Measurements from ENCODE around the gene MYO18A.
"Not testable (repeated sequence)": the region's sequence is repeated elsewhere in the genome, so short reads cannot be mapped to it uniquely, and the experiment has no call there.

MYO18A gene

DNA sequence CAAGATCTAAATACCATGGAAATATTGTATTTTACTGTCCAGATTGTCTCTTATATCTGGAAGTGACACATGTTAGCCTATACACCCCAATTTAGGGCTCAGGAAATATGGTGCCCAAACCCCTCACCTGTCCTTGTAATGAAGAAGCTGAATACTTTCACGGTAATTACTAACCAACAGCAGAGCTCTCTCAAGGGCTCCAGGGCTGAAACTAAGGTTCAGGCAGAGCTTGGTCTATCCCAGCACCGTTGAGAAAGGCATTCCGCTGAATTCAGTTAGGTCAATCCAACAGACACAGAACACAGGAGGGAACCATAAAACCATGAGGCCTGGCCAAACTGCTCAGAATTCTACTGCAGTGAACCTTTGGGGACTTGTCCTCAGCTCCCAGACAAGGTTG is 14.9 kb downstream of the MYO18A start:
- no peak for DNase-seq

DNA sequence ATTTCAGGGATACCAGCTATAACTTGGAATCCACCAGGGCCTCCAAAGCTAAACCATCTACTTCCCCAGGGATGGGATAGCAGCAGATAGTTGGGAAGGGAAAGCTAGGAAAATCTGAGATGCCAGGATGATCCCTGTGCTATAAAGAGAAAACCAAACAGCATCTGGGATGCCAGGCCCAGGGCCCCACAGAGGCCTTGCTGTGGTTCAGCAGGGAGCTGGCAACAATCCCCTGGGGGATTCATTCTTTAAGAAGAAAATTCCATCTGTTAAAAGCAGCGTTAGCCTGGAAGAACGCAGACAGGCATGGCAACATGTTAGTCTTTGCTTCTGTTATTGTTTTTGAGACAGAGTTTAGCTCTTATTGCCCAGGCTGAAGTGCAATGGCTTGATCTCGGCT is 16.6 kb downstream of the MYO18A start:
- DNase-seq: no peak

DNA sequence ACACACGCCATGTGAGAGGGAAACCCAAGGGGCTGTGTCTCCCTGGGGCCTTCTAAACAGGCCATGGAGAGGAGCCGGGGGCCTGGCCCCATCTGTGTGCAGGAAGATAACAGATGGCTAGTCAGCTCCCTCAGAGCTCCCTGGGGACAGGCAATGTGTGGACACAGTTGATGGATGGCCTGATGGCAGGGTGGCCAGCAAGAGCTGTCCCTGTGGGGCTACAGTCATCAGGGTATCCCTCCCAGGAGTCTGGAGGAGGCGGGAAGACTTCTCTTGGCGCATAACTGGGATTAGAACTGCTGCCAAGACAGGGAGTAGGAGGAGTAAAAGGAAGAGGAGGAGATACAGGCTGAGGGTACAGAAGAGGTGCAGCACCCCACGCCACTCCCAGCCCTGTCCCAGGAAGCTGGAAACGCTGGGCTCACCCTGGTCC is 17.3 kb downstream of the MYO18A start:
- no peak for DNase-seq

DNA sequence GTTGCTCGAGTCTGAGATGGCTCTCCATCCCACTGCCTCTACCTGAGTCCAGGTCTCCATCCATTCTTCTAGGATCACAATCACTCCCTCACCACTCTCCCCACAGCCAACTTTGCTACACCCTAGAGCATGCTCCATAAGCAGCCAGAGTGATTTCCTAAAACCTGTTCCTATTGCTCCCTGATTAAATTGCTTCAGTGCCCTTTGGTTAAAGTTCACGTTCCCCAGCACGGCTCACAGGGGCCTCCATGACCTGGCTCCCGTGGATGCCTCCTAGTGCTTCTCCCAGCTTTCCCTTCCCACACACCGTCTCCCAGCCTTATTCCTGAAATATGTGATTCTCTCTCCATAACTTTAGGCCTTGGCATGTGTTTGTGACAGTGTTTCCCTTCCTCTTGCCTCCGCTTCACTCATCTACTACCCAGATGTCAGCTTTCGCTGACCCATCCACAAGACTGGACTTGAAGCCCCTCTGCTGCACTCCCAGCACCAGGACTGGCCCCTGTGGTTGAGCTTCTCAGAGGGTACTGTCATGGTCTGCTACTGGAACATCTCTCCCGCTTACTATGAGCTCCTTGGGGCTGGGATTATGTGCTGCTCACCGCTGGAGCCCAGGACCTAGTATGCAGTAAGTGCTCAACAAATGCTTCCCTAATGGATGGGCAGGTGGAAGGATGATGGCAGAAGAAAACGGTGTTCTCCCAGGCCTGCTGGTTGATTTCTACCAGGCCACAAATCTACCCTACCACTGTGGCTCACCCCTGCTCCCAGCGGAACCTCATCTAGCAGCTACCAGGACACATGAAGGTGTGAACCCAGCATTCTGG is 17.9 kb downstream of the MYO18A start:
- no peak for DNase-seq

DNA sequence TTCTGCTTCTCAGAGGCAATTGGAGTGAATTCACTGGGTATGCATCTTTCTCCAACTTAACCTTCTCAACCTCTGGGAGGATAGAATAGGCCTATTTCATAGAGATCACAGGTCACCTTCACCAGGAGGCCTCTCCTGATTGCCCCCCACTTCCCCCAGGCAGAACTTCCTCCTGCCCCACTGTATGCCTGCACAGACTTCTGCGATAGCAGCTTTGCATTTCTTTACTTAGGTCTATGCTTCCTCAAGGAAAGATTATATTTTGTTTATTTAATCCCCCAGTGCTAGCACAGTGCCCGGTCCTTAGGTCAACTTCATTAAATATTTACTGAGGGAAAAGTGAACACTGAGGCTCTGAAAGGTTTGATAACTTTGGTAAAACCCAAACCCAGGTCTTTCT is 19.9 kb downstream of the MYO18A start:
- no peak for DNase-seq

DNA sequence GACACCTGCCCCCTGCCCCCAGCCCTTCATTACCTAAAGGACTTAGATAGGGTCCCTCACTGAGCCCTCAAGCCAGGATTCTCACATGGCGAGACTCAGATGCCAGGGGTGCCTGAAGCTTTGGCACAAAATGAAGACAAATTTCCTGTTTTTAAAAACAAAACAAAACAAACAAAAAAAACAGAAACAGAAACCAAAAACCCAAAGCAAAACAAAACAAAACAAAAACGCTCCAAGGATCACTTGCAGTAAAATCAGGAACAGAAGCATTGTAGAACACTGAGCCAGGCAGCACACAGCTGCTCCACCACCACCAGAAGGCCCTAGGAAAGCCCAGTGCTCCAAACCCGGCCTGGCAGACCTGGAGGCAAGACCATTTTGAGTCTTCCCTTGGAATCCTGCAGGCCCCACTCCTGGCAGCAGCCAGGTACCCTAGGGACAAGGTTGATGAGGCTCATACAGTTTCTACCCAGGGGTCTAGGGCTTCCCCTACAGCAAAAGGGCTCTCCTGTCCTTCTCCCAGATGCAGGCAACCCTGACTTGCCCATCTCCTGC is 20.8 kb downstream of the MYO18A start:
- no peak for DNase-seq

DNA sequence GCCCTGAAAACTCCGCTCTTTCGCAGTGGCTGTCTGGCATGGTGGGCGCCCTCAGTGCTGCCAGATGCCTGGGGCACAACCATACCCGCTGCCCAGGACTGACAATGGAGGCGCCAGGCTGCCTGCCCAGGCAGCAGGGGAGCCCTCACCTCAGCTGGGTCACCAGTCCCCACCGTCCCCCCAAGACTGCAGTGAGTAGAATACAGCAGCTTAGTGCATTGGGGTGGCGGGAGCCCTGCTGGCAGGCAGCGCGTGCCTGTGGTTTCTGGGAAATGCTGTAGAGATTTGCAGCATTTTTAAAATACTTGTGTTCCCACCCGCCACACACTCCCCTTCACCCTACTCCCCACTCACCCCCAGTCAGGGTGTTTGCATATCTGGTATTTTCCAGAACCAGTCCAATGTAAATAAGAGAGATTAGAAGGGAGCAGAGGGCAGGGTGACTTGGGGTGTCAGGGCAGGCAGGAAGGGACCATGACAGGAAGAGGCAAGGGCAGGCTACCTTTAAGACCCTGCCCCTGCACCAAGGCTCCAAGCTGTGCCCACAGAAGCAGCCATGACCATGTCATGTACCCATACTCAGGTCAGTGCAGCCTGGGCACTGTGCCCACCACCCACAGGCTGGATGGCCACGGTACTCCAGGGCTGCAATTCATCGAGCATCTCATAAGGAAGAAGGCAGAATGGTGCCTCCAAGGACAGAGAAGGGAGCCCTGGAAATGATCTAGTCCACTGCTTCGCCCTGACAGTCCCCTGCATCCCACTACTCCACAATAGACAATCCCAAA is 21.5 kb downstream of the MYO18A start:
- DNase-seq: peak; percentile 90

DNA sequence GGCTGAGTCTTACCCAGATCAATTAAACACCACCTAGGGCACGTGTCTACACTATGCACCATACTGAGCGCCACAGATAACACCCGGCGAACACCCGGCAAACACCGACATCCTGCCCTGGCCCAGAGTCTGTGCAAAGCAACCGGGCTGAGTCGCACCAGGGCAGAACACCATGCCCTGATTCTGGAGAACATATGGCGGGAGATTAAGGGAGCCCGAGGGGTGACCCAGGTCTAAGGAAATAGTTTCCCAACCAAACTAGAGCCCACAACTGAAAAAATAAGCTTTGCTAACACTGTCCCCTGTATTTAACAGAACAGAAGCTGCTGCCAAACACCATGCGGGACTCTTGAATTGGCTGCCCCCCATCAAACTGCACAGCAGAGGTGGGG is 22.1 kb downstream of the MYO18A start:
- DNase-seq: peak; percentile 41

DNA sequence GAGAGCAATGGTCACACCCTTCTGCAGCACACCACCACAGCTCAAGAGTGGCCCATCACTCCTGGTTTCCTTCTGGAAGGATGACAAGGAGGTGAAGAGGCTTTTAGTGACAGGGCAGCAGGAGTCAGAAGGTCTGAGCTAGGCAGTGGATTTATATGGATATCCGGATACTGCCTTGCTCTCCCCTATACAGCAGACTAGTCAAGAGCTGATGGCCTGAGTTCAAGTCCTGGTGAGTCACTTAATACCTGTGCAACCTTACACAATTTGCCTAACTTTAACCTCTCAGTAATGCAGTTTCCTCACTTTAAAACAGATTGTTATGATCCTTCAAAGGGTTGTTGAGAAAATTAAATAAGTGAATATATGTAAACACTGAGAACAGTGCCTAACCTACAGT is 22.9 kb downstream of the MYO18A start:
- DNase-seq: no peak

DNA sequence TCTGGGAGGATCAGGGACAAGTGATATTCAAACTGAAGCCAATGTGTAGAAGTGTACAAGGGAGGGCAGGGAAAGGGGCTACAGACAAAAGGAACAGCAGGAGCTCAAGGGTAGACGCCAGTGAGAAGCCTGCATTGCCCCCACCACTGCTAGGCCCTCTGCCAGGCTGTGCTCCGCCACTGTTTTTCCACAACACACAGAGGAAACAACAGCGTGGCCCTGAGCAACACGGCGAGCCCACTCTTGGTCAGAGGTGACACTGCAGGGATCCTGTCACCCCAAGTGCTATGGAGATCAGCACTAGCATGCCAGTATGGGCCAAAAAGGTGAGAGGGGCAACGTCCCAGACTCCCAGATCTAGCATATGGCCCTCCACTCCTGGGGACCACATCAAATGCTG is 23.4 kb downstream of the MYO18A start:
- no peak for DNase-seq

DNA sequence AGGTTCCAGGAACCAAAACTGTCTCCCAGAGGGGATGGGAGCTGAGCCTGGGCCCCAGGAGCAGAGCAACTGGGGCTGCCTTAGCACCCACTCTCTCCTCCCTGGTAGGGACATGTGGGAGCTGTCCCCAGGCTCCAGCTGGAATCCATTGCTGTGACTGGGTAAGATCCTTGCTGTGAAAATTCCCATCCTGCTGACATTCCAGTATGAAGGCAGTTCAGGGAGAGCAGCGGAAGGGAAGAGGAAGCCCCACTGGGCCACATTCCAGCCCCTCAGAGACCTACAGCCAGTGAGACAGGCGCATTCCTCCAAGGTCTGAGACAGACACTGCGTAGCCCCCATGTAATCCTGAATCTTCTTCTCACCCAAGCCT is 24.2 kb downstream of the MYO18A start:
- peak; percentile 87 for DNase-seq

DNA sequence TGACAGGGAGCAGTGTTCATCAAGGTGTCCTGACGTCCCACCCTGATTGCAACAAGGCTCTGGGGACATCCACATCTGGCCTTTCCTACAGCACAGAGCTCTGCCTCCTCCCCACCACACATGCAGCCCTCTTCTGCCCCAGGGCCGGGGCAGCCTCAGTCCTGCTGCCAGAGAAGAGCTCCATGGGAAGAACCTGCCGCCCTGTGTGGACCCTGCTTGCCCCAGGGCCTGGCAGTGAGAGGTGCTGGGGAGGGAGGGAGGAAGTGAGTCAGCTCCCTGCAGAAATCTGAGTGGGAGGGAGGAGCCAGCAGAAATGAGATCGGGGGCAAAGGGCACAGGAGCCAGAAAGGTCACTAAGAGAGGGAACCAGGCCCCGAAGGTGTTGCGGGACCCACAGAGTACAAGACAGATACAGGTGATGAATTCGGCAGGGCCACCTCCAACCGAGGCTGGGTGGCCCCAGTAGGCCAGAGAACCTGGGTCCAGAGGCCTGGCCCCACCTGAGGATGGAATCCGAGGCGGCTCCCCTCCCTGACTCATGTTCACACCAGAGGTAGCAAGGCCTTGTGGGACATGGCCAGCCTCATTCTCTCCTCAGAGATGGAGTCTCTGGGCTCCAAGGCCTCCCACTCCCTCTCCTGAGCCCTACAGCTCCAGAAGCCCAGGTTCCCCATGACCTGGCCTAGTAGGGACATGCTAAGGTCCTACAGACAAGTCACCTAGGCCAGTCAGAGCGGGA is 24.8 kb downstream of the MYO18A start:
- DNase-seq: peak; percentile 94

DNA sequence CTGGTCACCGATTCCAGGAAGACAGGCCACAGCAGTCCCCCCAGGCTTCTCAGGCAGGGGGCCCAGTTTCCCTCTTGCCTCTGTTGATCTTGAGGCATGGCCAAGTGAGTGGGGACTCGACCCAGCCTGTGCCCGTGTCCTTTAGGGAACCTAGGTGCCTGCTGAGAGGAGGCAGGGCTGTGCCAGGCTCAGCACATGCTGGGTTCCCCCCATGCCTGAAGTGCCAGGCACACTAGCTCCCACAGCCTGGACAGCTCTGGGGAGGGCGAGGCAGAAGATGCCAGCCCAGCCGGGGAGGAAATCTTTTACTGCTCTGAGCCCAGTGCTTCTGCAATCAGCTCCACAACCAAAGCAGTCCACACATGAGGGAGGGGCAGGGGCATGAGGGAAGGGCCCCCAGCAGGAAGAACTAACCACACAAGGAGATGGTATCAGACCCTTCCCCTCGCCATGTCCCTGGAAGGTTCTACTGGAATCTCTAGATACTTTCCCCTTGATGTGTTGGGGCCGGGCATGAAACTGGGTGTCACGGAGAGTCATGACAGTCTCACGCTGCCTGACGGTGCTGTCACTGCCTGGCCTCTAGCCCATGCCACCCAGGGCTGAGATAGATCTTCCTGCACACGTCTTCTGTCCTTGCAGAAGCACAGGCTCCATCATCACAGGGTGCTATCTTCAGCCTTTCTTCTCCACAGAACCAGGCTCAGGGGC is 25.5 kb downstream of the MYO18A start:
- no peak for DNase-seq

DNA sequence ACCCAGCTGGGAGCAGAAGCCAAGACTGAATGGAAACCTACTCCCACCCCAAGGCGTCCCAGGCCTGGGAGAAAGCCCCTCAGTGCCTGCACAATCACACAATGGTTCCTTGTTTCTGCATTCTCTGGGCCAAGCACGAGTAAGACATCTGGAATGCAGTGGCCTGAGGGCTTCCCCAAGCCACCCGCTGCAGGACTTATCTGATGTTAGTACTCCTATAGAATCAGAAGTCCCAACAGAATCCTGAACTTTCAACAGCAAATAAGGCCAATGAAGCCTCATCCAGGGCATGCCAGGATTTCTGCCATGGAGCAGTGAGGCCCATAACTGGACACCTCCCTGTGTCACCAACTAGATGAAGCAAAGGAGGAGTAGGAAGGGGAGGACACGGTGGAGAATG is 28.6 kb downstream of the MYO18A start:
- peak; percentile 91 for DNase-seq

DNA sequence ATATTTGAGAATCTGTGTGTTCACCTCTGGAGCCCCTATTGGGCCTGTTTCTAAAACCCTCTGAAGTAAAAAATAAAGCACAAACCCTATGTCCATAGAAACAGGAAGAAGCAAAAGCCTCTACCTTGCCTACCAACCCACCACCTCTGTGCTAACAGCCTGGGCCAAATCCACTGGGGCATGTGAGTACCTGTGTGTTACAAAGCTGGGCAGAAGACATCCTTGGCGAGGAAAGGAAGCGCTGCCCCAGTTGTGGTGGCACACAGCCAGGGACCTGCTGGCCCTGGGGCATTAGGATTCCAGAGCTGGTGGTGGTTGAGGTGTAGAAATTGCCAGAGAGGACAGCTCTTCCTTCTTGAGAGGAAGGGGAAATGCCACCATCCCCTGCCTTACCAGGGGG is 30.0 kb downstream of the MYO18A start:
- DNase-seq: no peak

DNA sequence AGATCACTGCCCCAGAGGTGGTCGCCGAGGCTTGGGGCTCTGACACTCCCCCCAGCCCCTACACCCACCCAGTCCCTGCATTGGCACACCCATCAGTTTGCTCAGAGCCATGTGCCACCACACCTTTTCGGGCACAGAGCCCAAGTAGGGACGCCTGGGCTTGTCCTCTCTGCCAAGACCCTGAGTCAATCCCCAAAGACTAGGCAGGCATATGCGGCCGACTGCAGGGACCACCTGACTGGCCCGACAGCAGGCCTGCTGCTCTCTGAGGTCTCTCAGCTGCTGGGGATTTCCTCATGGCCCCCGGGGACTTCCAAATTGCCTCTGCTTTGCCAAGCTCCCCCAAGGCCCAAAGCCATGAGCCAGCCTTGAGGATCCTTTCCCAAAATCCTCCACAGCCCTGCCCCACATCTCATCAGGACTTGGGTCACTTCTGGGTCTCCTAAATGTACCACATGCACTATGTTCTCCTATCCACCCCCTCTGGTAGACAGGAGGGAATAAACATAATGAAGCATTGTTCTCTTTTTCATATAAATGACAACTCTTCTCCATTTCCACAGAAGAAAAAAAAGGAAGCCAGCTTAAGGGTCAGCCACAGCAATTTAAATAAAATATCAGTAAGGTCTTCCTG is 30.6 kb downstream of the MYO18A start:
- DNase-seq: no peak

DNA sequence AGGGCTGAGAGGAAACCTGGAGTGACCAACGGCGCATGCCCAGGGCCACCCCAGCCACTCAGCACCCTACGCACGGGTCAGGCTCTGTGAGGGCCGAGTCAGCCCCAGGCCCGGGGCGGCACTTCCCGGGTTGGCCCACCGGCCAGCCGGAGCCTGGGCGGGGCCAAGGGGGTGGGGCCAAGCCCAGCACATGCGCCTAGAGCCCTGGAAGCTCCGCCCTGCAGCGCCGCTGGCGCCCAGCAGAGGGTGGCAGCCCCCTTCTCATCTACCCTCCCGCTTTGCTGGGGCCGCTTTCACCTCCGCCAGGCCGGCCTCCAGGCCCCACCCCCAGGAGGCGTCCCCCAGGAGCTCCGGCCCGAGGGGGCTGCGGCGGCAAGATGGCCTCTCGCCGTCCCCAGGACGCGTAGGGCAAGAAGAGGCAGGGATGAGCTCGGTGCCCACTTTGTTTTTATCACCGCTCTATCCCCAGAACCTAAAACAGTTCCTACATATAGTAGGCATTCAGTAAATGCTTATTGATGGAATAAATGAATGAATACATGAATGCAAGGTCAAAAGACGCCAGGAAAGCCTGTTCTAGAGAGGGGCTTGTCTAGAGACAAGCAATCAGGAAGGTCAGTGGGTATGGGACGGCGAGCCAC is 31.3 kb downstream of the MYO18A start:
- DNase-seq: peak; percentile 96

DNA sequence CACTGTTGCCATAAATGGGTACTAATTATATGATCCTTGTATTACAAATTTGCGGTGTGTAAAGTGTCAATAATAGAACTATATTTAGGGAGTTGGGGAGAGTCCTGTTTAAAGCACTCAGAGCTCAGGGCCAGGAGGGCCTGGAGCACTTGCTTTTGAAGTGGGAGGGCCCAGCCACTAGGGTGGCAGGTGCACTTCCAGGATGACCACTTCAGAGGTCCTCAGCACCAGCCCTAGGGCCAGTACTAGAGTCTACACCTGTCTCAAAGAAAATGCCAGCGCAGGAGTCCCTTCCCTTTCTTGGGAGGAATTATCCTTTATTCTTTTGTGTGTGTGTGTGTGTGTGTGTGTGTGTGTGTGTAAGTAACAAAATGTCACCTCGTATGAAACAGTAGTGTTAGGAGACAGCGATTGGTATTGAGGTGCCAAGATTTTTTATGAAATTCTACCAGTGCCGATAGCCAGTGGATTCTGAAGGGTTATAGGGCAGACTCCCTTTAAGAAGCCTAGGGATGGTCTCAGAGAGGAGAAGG is 31.9 kb downstream of the MYO18A start:
- no peak for DNase-seq

DNA sequence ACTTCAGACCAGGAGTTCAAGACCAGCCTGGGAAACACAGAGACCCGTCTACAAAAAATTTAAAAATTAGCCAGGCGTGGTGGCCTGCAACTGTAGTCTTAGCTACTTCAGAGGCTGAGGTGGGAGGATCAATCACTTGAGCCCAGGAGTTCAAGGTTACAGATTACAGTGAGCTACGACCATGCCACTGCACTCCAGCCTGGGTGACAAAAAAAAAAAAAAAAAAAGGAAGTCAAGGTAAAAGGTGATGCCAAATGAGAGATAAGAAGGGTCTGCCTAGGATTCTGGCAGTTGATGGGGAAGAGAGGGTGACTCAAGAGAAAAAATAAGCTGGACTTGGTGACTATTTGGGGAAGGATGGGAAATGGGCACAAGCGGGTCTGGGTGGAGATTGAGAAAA is 32.5 kb downstream of the MYO18A start:
- DNase-seq: no peak

DNA sequence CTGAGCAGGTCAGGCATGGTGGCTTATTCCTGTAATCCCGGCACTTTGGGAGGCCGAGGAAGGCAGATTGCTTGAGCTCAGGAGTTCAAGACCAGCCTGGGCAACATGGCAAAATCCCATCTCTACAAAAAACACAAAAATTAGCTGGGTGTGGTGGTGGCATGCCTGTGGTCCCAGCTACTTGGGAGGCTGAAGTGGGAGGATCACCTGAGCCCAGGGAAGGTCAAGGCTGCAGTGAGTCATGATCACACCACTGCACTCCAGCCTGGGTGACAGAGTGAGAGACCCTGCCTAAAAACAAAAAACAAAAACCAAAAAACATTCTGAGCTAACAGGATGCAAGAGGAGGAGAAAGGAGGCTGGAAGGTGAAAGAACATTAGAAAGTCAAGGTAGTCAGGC is 33.0 kb downstream of the MYO18A start:
- not testable (repeated sequence) for DNase-seq

DNA sequence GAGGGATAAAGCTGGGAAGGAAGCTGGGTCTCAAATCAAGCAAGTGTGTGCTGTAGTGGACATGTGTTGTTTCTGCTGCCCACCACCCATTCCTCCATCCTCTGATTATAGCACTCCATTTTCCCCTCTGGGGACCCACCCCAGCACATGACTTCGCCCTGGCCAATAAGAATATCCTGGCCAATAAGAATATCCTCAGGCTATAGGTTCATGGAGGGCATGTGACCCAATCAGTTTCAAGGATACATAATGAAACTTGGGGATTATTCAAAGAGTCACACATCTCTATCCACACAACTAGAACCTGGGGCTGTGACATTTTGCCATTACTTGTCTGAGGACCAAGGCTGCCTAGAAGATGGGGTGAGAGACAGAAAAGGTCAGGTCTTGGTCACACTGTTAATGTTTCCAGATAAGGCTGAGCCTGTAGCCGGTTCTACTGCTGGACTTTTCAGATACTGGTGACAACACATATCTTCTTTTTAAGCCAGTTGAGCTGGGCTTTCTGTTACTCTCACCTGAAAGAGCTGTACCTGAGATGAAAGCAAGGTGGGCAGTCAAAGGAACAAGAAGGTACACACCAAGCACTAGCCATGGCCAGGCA is 33.7 kb downstream of the MYO18A start:
- no peak for DNase-seq
